HEK293 (cell line): Measurements from ENCODE around the gene PCDHA11.

ENCODE experiments used
- GLI4 ChIP-seq: fragments of 450-650 bp; formaldehyde crosslinking; IDR thresholded peaks from 2 replicates; pipeline ENCODE4 v1.5.1; 2016; ENCODE audit warnings: missing biosample characterization, missing genetic modification characterization
- GLIS2 ChIP-seq: fragments of 450-650 bp; formaldehyde crosslinking; IDR thresholded peaks from 2 replicates; pipeline ENCODE4 v1.5.1; 2016; ENCODE audit warnings: missing biosample characterization, missing genetic modification characterization
- HOXD13 ChIP-seq: sonication (generic); formaldehyde crosslinking; IDR thresholded peaks from 2 replicates; pipeline ENCODE4 v1.8.0; 2022; ENCODE audit warnings: missing genetic modification reagents, borderline replicate concordance
- ZFP37 ChIP-seq: fragments of 450-650 bp; formaldehyde crosslinking; IDR thresholded peaks from 2 replicates; pipeline ENCODE4 v1.5.1; 2016; ENCODE audit warnings: missing biosample characterization, missing genetic modification characterization
- ZNF221 ChIP-seq: fragments of 450-650 bp; formaldehyde crosslinking; IDR thresholded peaks from 2 replicates; pipeline ENCODE4 v1.5.1; 2017; ENCODE audit warnings: missing biosample characterization, missing genetic modification characterization, borderline replicate concordance
- ZNF324 ChIP-seq: fragments of 450-650 bp; formaldehyde crosslinking; IDR thresholded peaks from 2 replicates; pipeline ENCODE4 v1.5.1; 2016; ENCODE audit warnings: missing biosample characterization, missing genetic modification characterization

PCDHA11 gene

GRCh38 chr5:140916325-140916724 is 47.6 kb downstream of the PCDHA11 start (continued):
- TF ChIP-seq GLIS2 = no peak
- TF ChIP-seq ZNF221 = no peak
- no peak for TF ChIP-seq ZFP37
- no peak for TF ChIP-seq GLI4 (tag by site-specific recombination)
- TF ChIP-seq HOXD13 (CRISPR knock-in tag) = no peak
- no peak for TF ChIP-seq ZNF324
- TF ChIP-seq, all 188 proteins: peak for 0
